Adrenal gland (tissue), 12 donors: ENCODE results near the gene LARP1. TPM values are rescaled to one million over a fixed set of nuclear protein-coding genes. Genes with fewer than 3 reads are reported as not detected.

Experiments used
- DNase-seq, 7 donors: peaks; one replicate each; pipeline ENCODE4 v3.0.0-alpha.2; 2019 to 2020
- H3K27ac ChIP-seq, 5 donors: fragments of 200-600 bp; sonication (generic) in 4 of 5; 1 replicate in 3 of 5; 2 replicates in 2 of 5; pipeline versions ENCODE4 v1.5.1 to v1.8.0; 2016 to 2020; ENCODE audit warnings: mild to moderate bottlenecking in 1 of 5
- H3K27me3 ChIP-seq: fragments of 200-600 bp; 2 replicates; pipeline ENCODE4 v1.8.0; 2021
- H3K36me3 ChIP-seq, 2 donors: fragments of 200-600 bp; replicated peaks in 1 of 2; 1 replicate in 1 of 2; 2 replicates in 1 of 2; pipeline versions ENCODE4 v1.5.1 to v1.8.0; 2018 to 2022
- H3K4me1 ChIP-seq, 2 donors: fragments of 200-600 bp; replicated peaks in 1 of 2; 1 replicate in 1 of 2; 2 replicates in 1 of 2; pipeline versions ENCODE4 v1.5.1 to v1.8.0; 2018 to 2021
- H3K4me3 ChIP-seq, 4 donors: fragments of 200-600 bp; sonication (generic) in 3 of 4; one replicate each; pipeline ENCODE4 v1.5.1; 2016 to 2018
- H3K9me3 ChIP-seq, 3 donors: fragments of 200-600 bp; sonication (generic) in 1 of 3; replicated peaks in 1 of 3; 1 replicate in 2 of 3; 2 replicates in 1 of 3; pipeline versions ENCODE4 v1.5.1 to v1.8.0; 2016 to 2021
- POLR2A ChIP-seq, 2 donors: fragments of 450-650 bp; IDR thresholded peaks; one replicate each; pipeline ENCODE4 v1.6.1; 2017; ENCODE audit warnings: antibody characterized with exemption in 2 of 2, mild to moderate bottlenecking in 2 of 2, moderate library complexity in 1 of 2
- WGBS, 4 donors: extraction: QIAGEN DNeasy Blood & Tissue Kit in 2 of 4; methylation state at CpG; one replicate each; pipeline versions ENCODE4 v1.1.5 to v1.1.7; 2013 to 2017; 5-methylcytosine and 5-hydroxymethylcytosine counted together
- intact Hi-C, 2 donors: fragments of 100-400 bp; cut with DNase I; formaldehyde crosslinking; loops; one replicate each; pipeline versions ENCODE4 v1.14.1 to v1.15.0; 2022 to 2023
- polyA plus RNA-seq, 3 donors: library from polyadenylated mRNA; stranded (reverse); fragments of 200-250 nt in 2 of 3; fragments of 350-450 nt in 1 of 3; fragmentation: Illumina TruSeq in 1 of 3; extraction: RNeasy Lipid Tissue Mini Kit (QIAGEN cat#74804) in 1 of 3; gene quantifications; one replicate each; pipeline ENCODE4 v1.2.3, GENCODE V29; 2013 to 2014
- total RNA-seq, 9 donors: library from RNA; depleted of rRNA in 4 of 9; stranded (reverse); fragments of >200 nt in 4 of 9; fragments of 120-200 nt in 1 of 9; fragmentation: NEBNext Ultra II Directional in 1 of 9; extraction: Animal tissue kit (Norgen Biotek cat#: 25700) in 1 of 9; gene quantifications; one replicate each; pipeline versions ENCODE4 v1.1.0 to v1.2.4, GENCODE V29; 2013 to 2023
- TF ChIP-seq, protein P1 (sequence below), 6 experiments: fragments of 450-650 bp in 4 of 6; fragments of 200-600 bp in 2 of 6; sonication (generic) in 1 of 6; IDR thresholded peaks; 1 replicate in 5 of 6; 2 replicates in 1 of 6; pipeline versions ENCODE4 v1.5.1 to v1.8.0; 2016 to 2021; ENCODE audit warnings: antibody characterized with exemption in 6 of 6, mild to moderate bottlenecking in 2 of 6, moderate library complexity in 1 of 6
- donor health status: healthy with polysubstance abuse.
- donor health status: Bipolar disorder and iron deficiency.
- donor health status: DM: yes; HTN: yes; CAD: no.
- donor health status: DM: no; HTN: no; CAD: no.
- donor health status: DM: no; HTN: no; CAD: no.
- donor health status: DM: yes; HTN: yes; CAD: no.

Gene LARP1
- total and polyA plus RNA-seq, 12 donors: 30.5 to 209 (median 126) TPM

DNA sequence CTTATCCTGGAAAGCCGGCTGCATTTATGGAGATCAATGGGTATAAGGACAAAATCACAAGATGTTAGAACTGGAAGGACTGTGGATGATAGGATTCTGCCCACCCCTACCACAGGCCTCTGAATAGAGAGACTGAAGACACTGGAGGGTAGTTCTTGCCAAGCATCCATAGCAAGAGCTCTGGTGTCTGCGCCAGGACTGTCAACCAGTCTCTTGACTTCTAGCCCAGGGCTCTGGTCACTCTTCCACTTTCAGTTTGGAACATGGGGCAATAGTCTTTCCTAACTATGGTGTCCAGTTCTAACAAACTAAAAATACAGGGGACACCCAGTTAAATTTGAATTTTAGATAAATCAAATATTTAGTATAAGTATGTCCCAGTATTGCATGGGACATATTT is 23.4 kb downstream of the LARP1 start:
- Histone ChIP-seq H3K4me3 (no peak overlapping the region), H3K36me3 (no peaks in the 10 kb centered on the region), H3K27ac (peak overlapping the region in 3 of 5 donors; percentile 26 to 53 (median 49)), H3K4me1 (peaks cover 46 to 75% of the 10 kb centered on the region in 2 donors), H3K9me3 (no peaks in the 10 kb centered on the region), H3K27me3 (no peaks in the 10 kb centered on the region)
- DNase-seq: peak in 1 of 7 donors; percentile 46
- 86 to 96% (median 89%) methylated on average over 2 of the region's 2 CpGs for WGBS, 4 donors
- intact Hi-C loops: no loop called here
- TF ChIP-seq POLR2A (IDR thresholded peaks at IDR 0.05): no peak
- TF ChIP-seq, protein P1, sequence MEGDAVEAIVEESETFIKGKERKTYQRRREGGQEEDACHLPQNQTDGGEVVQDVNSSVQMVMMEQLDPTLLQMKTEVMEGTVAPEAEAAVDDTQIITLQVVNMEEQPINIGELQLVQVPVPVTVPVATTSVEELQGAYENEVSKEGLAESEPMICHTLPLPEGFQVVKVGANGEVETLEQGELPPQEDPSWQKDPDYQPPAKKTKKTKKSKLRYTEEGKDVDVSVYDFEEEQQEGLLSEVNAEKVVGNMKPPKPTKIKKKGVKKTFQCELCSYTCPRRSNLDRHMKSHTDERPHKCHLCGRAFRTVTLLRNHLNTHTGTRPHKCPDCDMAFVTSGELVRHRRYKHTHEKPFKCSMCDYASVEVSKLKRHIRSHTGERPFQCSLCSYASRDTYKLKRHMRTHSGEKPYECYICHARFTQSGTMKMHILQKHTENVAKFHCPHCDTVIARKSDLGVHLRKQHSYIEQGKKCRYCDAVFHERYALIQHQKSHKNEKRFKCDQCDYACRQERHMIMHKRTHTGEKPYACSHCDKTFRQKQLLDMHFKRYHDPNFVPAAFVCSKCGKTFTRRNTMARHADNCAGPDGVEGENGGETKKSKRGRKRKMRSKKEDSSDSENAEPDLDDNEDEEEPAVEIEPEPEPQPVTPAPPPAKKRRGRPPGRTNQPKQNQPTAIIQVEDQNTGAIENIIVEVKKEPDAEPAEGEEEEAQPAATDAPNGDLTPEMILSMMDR (IDR thresholded peaks at IDR 0.05): no peak

DNA sequence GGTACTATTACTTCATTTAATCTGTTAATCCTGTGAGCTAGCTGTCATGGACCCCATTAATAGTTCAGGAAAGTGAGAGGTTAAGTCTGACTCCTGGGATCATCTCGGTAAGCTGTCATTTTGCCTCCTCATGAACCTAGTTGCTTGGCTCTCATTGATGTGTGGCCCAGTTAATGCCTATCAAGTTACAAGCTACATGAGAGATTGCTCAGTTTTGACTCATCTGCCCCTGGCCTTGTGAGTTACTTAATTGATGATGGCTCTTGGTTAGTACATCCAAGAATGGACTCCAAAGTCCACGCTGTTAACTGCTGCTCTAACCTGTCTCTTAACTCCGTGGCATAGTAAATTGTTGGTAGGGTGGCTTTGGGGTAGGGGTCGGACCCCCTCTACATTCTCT is 23.9 kb downstream of the LARP1 start:
- H3K4me1 ChIP-seq: peaks cover 50 to 77% of the 10 kb centered on the region in 2 donors
- intact Hi-C loops: no loop called here
- WGBS, 4 donors: 43 to 54% (median 47%) methylated on average over 4 of the region's 4 CpGs

DNA sequence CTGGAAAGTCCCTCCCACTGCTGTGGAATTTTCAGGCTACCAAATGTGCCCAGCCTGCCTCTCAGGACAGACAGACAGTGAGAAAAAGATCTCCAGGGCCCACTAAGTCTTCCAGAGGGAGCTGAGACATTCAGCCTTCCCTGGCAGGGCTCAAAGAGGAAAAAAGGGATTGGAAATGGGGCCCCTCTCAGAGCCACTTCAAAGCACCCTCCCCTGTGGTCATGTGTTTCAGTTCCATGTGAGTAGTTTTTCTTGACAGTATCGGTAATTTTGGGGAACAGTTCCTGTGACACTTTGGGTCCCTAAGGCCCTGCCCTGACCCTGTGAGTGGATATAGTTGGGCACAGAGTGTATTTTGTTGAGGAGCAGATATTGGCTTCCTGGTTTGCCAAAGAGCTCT is 25.0 kb downstream of the LARP1 start:
- Histone ChIP-seq H3K4me3 (no peak overlapping the region), H3K36me3 (no peaks in the 10 kb centered on the region), H3K9me3 (no peaks in the 10 kb centered on the region), H3K27ac (peak overlapping the region in 3 of 5 donors; percentile 24 to 60 (median 53)), H3K27me3 (no peaks in the 10 kb centered on the region), H3K4me1 (peaks cover 58 to 81% of the 10 kb centered on the region in 2 donors)
- WGBS, 4 donors: 58 to 80% (median 72%) methylated on average over 1 of the region's 1 CpG
- TF ChIP-seq, protein P1 (IDR thresholded peaks at IDR 0.05): no peak
- TF ChIP-seq POLR2A (IDR thresholded peaks at IDR 0.05): no peak
- no peak for DNase-seq
- intact Hi-C loops: no loop called here

More for the DNA sequence above, 23.9 kb downstream of the LARP1 start:
- Histone ChIP-seq H3K36me3 (no peaks in the 10 kb centered on the region), H3K9me3 (no peaks in the 10 kb centered on the region), H3K27ac (peak overlapping the region in 3 of 5 donors; percentile 26 to 53 (median 49)), H3K27me3 (no peaks in the 10 kb centered on the region), H3K4me3 (no peak overlapping the region)
- TF ChIP-seq POLR2A (IDR thresholded peaks at IDR 0.05): no peak
- TF ChIP-seq, protein P1 (IDR thresholded peaks at IDR 0.05): no peak
- DNase-seq: peak in 6 of 7 donors; percentile 59 to 73 (median 71)

DNA sequence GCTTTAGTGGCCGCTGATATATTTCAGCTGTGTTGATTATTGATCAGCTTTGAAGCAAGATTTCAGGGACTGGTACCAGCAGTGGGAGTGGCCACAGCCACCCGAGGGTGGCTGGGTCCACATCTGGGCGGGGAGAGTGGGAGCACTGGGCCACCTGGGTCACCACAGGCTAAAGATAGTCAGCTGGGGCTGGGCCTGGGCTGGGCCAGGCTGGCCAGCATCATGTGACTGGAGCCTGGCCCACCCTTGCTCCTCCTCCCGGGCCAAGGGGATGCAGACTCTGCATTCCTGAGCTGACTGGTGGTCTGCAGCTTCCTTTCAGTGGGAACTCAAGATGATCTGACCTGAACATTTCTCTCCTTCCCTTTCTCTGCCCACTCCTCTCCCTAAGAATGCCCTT is 27.1 kb downstream of the LARP1 start:
- Histone ChIP-seq H3K4me3 (no peak overlapping the region), H3K9me3 (no peaks in the 10 kb centered on the region), H3K36me3 (no peaks in the 10 kb centered on the region), H3K4me1 (peaks cover 61 to 89% of the 10 kb centered on the region in 2 donors), H3K27me3 (no peaks in the 10 kb centered on the region), H3K27ac (peak overlapping the region in 4 of 5 donors; percentile 39 to 84 (median 64))
- 46 to 86% (median 63%) methylated on average over 3 to 4 of the region's 4 CpGs for WGBS, 4 donors
- DNase-seq: no peak
- intact Hi-C loops: no loop called here
- TF ChIP-seq POLR2A (IDR thresholded peaks at IDR 0.05): no peak
- TF ChIP-seq, protein P1 (IDR thresholded peaks at IDR 0.05): no peak
